ENCODE results near the gene SRSF10. TPM values are rescaled to one million over a fixed set of nuclear protein-coding genes. Genes with fewer than 3 reads are reported as not detected.
A peak's percentile ranks its signal among the peaks of the same experiment; 100 is the strongest.

Gene SRSF10
- total and polyA plus RNA-seq, 9 of the 15 experiments (the other 6 are each of a cell fraction or from before 2014, with no cell fraction given), result 154 to 264 (median 205) TPM

DNA sequence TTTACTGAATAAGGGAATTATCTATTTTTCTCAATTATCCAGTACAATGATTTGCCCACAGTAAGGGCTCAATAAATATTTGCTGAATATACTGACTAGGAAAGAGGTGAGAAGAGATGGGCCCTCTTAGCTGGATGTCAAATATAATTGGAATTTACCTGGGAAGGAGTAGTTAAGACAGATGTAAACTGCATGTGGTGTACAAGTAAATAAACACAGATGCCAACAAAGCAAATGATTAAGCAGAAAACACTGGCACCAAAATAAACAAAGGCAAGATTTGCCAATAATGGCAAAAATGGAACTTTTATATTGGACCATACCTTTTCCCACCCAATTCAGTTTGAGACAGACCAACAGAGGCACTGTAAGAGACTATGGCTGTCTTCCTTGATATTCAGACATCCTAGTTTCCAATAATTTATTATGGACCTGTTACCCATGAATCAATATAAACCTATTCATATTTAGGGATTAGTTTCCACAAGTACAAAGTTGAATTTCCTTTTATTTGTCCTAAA lies 13.1 kb downstream of the SRSF10 start:
- Histone ChIP-seq H3K9me1 (ENCODE audit: control insufficient read depth, insufficient read depth, low read length) (no peaks in the 10 kb centered on the region), H3K9me3 (replicated peaks; ENCODE audit: control insufficient read depth, insufficient read depth, low read depth, low read length) (no peaks in the 10 kb centered on the region), H3K27ac (ENCODE audit: extremely low read depth, low read depth, low read length) (no peak overlapping the region), H3K79me2 (ENCODE audit: control insufficient read depth, insufficient read depth, low read length) (peaks cover 52% of the 10 kb centered on the region), H2AFZ (ENCODE audit: low read depth, low read length) (no peak overlapping the region), H3K27me3 (ENCODE audit: control insufficient read depth in 2 of 2, insufficient read depth in 2 of 2, low read length in 2 of 2) (no peaks in the 10 kb centered on the region), H3K4me1 (replicated peaks in 1 of 2; ENCODE audit: control insufficient read depth in 2 of 2, insufficient read depth in 2 of 2, low read length in 2 of 2) (peaks cover 0 to 8% of the 10 kb centered on the region in 2 experiments; a peak in 3 of 5 replicates), H3K9ac (ENCODE audit: insufficient read depth in 1 of 2, low read depth in 2 of 2, low read length in 2 of 2) (no peak overlapping the region), H3K36me3 (ENCODE audit: control insufficient read depth, insufficient read depth, low read length) (peaks cover 92% of the 10 kb centered on the region), H3K4me2 (ENCODE audit: insufficient read depth, low read length) (no peak overlapping the region), H4K20me1 (replicated peaks; ENCODE audit: control insufficient read depth, insufficient read depth, low read length) (0 out of 2 replicates have a peak, but pooled peaks cover 11% of the 10 kb centered on the region), H3K4me3 (no peak overlapping the region)
- no TSS peak for BruUV-seq (replicated peaks)
- TF ChIP-seq RBM22 (IDR thresholded peaks at IDR 0.05; ENCODE audit: low read depth, low read length, poor library complexity, severe bottlenecking) (peak; percentile 29), POLR2G (IDR thresholded peaks at IDR 0.05; ENCODE audit: low read depth, low read length) (peak; percentile 21; the same call in 1 of the 2 replicates), MITF (IDR thresholded peaks at IDR 0.05) (no peak), POU5F1 (IDR thresholded peaks at IDR 0.05; ENCODE audit: borderline replicate concordance, low read depth, low read length, partially characterized antibody) (no peak), ZNF316 (IDR thresholded peaks at IDR 0.05) (0 out of 2 replicates have a peak, but pooled peaks have one; percentile 1), SP1 (CRISPR knock-in tag; IDR thresholded peaks at IDR 0.05) (no peak), CREBBP (IDR thresholded peaks at IDR 0.05; ENCODE audit: low read depth, low read length) (no peak)
- POLR2A ChIA-PET, result interaction anchor here (0.6 to 3.6 kb wide), 6 partner anchors 7 to 52 kb away, joined by 3 to 28 read pairs (median 7); partner anchors contain the start of genes PNRC2 and SRSF10
- DNase-seq (ENCODE audit: extremely low read depth in 1 of 4, low spot score in 3 of 4) (no peak), ATAC-seq (no peak), FAIRE-seq (no peak)
- CTCF ChIA-PET (ENCODE audit: low intra/inter-chr PET ratio), result no interaction called here
- intact Hi-C loops (cut with micrococcal nuclease), result no loop called here
- in situ Hi-C loops (cut with MboI), result no loop called here

All from K562 (cell line).